SJCRH30 (cell line): ENCODE data around the gene VAPA. TPM values are rescaled to one million over a fixed set of nuclear protein-coding genes. Genes with fewer than 3 reads are reported as not detected.
"Not testable (repeated sequence)": the region's sequence is repeated elsewhere in the genome, so short reads cannot be mapped to it uniquely, and the experiment has no call there.

Source experiments
- DNase-seq, 2 experiments: peaks; one replicate each; pipeline ENCODE4 v3.0.0-alpha.2; 2015 to 2020
- H3K27ac ChIP-seq: fragments of 250-450 bp; sonication (Bioruptor Pico); 2 replicates; pipeline ENCODE4 v1.5.1; 2020; ENCODE audit warnings: mild to moderate bottlenecking, moderate library complexity
- H3K27me3 ChIP-seq: fragments of 250-450 bp; sonication (Bioruptor Pico); 2 replicates; pipeline ENCODE4 v1.5.1; 2020; ENCODE audit warnings: mild to moderate bottlenecking, moderate library complexity
- H3K36me3 ChIP-seq: fragments of 250-450 bp; sonication (Bioruptor Pico); 2 replicates; pipeline ENCODE4 v1.5.1; 2020; ENCODE audit warnings: mild to moderate bottlenecking, moderate library complexity
- H3K4me1 ChIP-seq: fragments of 250-450 bp; sonication (Bioruptor Pico); 2 replicates; pipeline ENCODE4 v1.5.1; 2020; ENCODE audit warnings: mild to moderate bottlenecking, moderate library complexity
- H3K4me3 ChIP-seq: fragments of 250-450 bp; sonication (Bioruptor Pico); 2 replicates; pipeline ENCODE4 v1.5.1; 2020; ENCODE audit warnings: mild to moderate bottlenecking, moderate library complexity
- H3K9me3 ChIP-seq: fragments of 250-450 bp; sonication (Bioruptor Pico); replicated peaks from 2 replicates; pipeline ENCODE4 v1.5.1; 2020; ENCODE audit warnings: mild to moderate bottlenecking, moderate library complexity
- total RNA-seq: library from RNA; depleted of rRNA; stranded (reverse); fragments of >200 nt; shearing (Covaris generic); gene quantifications from 2 replicates; pipeline ENCODE4 v1.2.3, GENCODE V29; 2014

VAPA gene
- total RNA-seq, 1 experiment from 2014 or later = 154 TPM

GRCh38 chr18:9898792-9899549 is 14.8 kb upstream of the VAPA start:
- Histone ChIP-seq H3K4me3 (no peak overlapping the region), H3K9me3 (no peaks in the 10 kb centered on the region), H3K4me1 (0 out of 2 replicates have a peak, but pooled peaks cover 2% of the 10 kb centered on the region), H3K27ac (no peak overlapping the region), H3K36me3 (no peaks in the 10 kb centered on the region), H3K27me3 (no peaks in the 10 kb centered on the region)
- peak in 1 of 2 experiments; percentile 9 for DNase-seq

- H3K36me3 ChIP-seq, H3K9me3 ChIP-seq, H3K4me3 ChIP-seq, H3K4me1 ChIP-seq, DNase-seq, H3K27ac ChIP-seq, H3K27me3 ChIP-seq: not testable (repeated sequence)
Observed at GRCh38 chr18:9899550-9899930, 14.3 kb upstream of the VAPA start.

- Histone ChIP-seq H3K9me3 (no peaks in the 10 kb centered on the region), H3K27ac (no peak overlapping the region), H3K4me1 (0 out of 2 replicates have a peak, but pooled peaks cover 2% of the 10 kb centered on the region), H3K27me3 (no peaks in the 10 kb centered on the region), H3K4me3 (no peak overlapping the region), H3K36me3 (no peaks in the 10 kb centered on the region)
- DNase-seq = no peak
Observed at GRCh38 chr18:9900699-9901098, 13.1 kb upstream of the VAPA start.

- Histone ChIP-seq H3K4me1 (0 out of 2 replicates have a peak, but pooled peaks cover 2% of the 10 kb centered on the region), H3K27ac (no peak overlapping the region), H3K36me3 (no peaks in the 10 kb centered on the region), H3K9me3 (no peaks in the 10 kb centered on the region), H3K4me3 (no peak overlapping the region), H3K27me3 (no peaks in the 10 kb centered on the region)
- no peak for DNase-seq
Observed at GRCh38 chr18:9901377-9901776, 12.4 kb upstream of the VAPA start.

GRCh38 chr18:9902264-9902663 is 11.6 kb upstream of the VAPA start:
- DNase-seq, H3K4me3 ChIP-seq, H3K27ac ChIP-seq, H3K9me3 ChIP-seq, H3K4me1 ChIP-seq, H3K27me3 ChIP-seq, H3K36me3 ChIP-seq: not testable (repeated sequence)

DNA sequence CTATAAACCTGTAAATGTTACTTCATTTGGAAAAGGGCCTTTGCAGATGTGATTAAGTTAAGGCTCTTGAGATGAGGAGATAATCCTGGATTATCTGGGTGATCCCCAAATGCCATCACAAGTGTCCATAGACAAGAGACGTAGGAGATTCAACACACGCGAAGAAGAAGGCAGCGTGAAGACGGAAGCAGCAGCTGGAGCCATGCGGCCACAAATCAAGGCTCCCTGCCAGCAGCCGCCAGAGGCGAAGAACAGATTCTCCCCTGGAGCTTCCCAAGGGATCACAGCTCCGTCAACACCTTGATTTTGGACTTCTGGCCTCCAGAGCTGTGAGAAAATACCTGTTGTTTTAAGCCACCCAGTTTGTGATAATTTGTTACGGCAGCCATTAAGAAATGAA is 11.0 kb upstream of the VAPA start:
- peak; percentile 41 to 56 for DNase-seq
- Histone ChIP-seq H3K27me3 (no peaks in the 10 kb centered on the region), H3K9me3 (no peaks in the 10 kb centered on the region), H3K36me3 (no peaks in the 10 kb centered on the region), H3K4me1 (0 out of 2 replicates have a peak, but pooled peaks cover 2% of the 10 kb centered on the region), H3K27ac (no peak overlapping the region), H3K4me3 (no peak overlapping the region)

- DNase-seq = no peak
- no peaks in the 10 kb centered on the region for H3K9me3 ChIP-seq
- H3K27ac ChIP-seq = no peak overlapping the region
- H3K4me3 ChIP-seq = no peak overlapping the region
- H3K36me3 ChIP-seq = no peaks in the 10 kb centered on the region
- no peaks in the 10 kb centered on the region for H3K27me3 ChIP-seq
- H3K4me1 ChIP-seq = 0 out of 2 replicates have a peak, but pooled peaks cover 2% of the 10 kb centered on the region
Observed at GRCh38 chr18:9905401-9905922, 8.4 kb upstream of the VAPA start.

DNA sequence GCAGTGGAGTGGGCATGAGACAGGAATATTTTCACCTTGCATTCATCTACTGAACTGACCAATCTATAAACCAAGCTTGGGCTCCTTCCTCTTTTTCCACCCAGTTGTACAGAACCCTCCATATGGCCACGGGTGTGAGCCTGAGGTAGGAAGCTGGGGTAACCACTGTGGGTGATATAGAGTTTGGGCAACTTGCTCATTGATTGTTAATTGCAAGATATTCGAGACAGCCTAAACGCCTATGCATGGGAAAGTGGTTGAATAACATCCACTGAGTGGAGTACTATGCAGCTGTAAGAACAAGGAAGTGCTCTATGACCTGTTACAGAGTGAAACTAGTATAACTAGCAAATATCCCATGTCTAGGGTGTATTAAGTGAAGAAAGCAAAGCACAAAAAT is 7.3 kb upstream of the VAPA start:
- 0 out of 2 replicates have a peak, but pooled peaks cover 2% of the 10 kb centered on the region for H3K4me1 ChIP-seq
- no peaks in the 10 kb centered on the region for H3K27me3 ChIP-seq
- H3K4me3 ChIP-seq = no peak overlapping the region
- no peak for DNase-seq
- no peak overlapping the region for H3K27ac ChIP-seq
- no peaks in the 10 kb centered on the region for H3K36me3 ChIP-seq
- no peaks in the 10 kb centered on the region for H3K9me3 ChIP-seq

GRCh38 chr18:9907867-9908266 is 5.9 kb upstream of the VAPA start:
- Histone ChIP-seq H3K27ac (no peak overlapping the region), H3K4me3 (no peak overlapping the region), H3K9me3 (no peaks in the 10 kb centered on the region), H3K36me3 (no peaks in the 10 kb centered on the region), H3K4me1 (no peaks in the 10 kb centered on the region), H3K27me3 (no peaks in the 10 kb centered on the region)
- no peak for DNase-seq

GRCh38 chr18:9910071-9910470 is 3.7 kb upstream of the VAPA start:
- no peak for DNase-seq
- Histone ChIP-seq H3K4me3 (no peak overlapping the region), H3K27ac (no peak overlapping the region), H3K27me3 (no peaks in the 10 kb centered on the region), H3K9me3 (no peaks in the 10 kb centered on the region), H3K36me3 (no peaks in the 10 kb centered on the region), H3K4me1 (no peaks in the 10 kb centered on the region)

DNA sequence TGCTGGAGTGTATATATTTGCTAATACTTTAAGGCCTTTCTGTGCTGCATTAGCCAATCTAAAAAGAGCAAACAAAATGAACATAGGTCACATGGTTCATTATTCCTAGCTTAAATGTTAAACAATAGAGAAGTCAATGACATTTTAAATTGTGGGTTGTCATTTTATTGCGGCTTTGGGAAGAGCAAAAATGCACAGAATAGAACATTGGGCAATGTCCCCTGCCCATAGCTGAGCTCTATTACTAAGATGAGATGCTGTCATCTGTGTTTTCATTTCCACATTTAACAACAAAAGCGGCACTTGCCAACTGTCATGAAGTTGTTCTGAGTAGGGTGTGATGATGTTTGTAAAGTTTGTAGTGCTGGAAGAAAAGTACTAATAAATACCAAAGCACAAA is 3.2 kb upstream of the VAPA start:
- H3K9me3 ChIP-seq = no peaks in the 10 kb centered on the region
- H3K27me3 ChIP-seq = no peaks in the 10 kb centered on the region
- H3K4me1 ChIP-seq = no peaks in the 10 kb centered on the region
- DNase-seq = no peak
- H3K4me3 ChIP-seq = no peak overlapping the region
- H3K27ac ChIP-seq = no peak overlapping the region
- H3K36me3 ChIP-seq = no peaks in the 10 kb centered on the region

GRCh38 chr18:9911226-9911625 is 2.6 kb upstream of the VAPA start:
- H3K27ac ChIP-seq = no peak overlapping the region
- no peaks in the 10 kb centered on the region for H3K4me1 ChIP-seq
- no peaks in the 10 kb centered on the region for H3K36me3 ChIP-seq
- DNase-seq = no peak
- no peak overlapping the region for H3K4me3 ChIP-seq
- no peaks in the 10 kb centered on the region for H3K27me3 ChIP-seq
- H3K9me3 ChIP-seq = no peaks in the 10 kb centered on the region

DNA sequence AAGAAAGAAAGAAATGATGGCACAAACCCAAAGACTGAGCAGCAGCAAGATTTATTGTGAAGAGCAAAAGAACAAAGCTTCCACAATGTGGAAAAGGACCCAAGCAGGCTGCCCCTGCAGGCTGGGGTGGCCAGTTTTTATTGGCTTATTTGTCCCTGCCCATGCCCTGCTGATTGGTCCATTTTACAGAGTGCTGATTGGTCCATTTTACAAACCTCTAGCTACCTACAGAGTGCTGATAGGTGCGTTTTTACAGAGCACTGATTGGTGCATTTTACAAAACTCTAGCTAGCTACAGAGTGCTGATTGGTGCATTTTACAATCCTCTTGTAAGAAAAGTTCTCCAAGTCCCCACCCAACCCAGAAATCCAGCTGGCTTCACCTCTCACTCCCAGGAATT is 1.5 kb upstream of the VAPA start:
- not testable (repeated sequence) for H3K4me1 ChIP-seq, H3K4me3 ChIP-seq, H3K27me3 ChIP-seq, H3K9me3 ChIP-seq, H3K36me3 ChIP-seq, H3K27ac ChIP-seq
- peak; percentile 8 to 20 for DNase-seq

- peaks cover 3% of the 10 kb centered on the region; the same call in 1 of the 2 replicates for H3K4me1 ChIP-seq
- no peaks in the 10 kb centered on the region for H3K9me3 ChIP-seq
- peak overlapping the region; percentile 94 for H3K27ac ChIP-seq
- peak overlapping the region; percentile 98 for H3K4me3 ChIP-seq
- DNase-seq = no peak
- no peaks in the 10 kb centered on the region for H3K27me3 ChIP-seq
- no peaks in the 10 kb centered on the region for H3K36me3 ChIP-seq
Observed at GRCh38 chr18:9913151-9913525, 678 bp upstream of the VAPA start.

DNA sequence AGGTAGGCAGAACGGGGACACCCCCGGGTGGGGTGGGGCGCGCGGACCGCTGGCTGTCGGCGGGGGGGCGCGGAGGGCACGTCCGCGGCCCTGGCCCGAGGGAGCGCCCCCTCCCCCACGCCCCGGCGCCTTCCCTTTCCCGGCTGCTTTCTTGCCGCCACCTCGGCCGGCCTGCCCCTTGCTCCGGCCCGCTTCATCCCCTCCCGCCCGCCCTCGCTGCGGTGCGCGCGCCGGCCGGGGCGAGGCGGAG is 443 bp downstream of the VAPA start:
- peak overlapping the region; percentile 98 for H3K4me3 ChIP-seq
- peaks cover 3% of the 10 kb centered on the region; the same call in 1 of the 2 replicates for H3K4me1 ChIP-seq
- no peaks in the 10 kb centered on the region for H3K36me3 ChIP-seq
- H3K27ac ChIP-seq = peak overlapping the region; percentile 94
- H3K27me3 ChIP-seq = no peaks in the 10 kb centered on the region
- H3K9me3 ChIP-seq = no peaks in the 10 kb centered on the region
- DNase-seq = peak in 1 of 2 experiments; percentile 28
